Testis (tissue), 2 donors: Measurements from ENCODE around the gene NADSYN1.

Source experiments
- POLR2A ChIP-seq: fragments of 450-650 bp; IDR thresholded peaks from one replicate; pipeline ENCODE4 v1.6.1; 2017; ENCODE audit warnings: antibody characterized with exemption, mild to moderate bottlenecking, moderate library complexity
- TF ChIP-seq, protein P1 (sequence below), 3 experiments: fragments of 450-650 bp in 2 of 3; fragments of 200-600 bp in 1 of 3; sonication (generic) in 1 of 3; IDR thresholded peaks; one replicate each; pipeline ENCODE4 v1.5.1; 2016 to 2019; ENCODE audit warnings: antibody characterized with exemption in 3 of 3, mild to moderate bottlenecking in 2 of 3, moderate library complexity in 1 of 3

DNA sequence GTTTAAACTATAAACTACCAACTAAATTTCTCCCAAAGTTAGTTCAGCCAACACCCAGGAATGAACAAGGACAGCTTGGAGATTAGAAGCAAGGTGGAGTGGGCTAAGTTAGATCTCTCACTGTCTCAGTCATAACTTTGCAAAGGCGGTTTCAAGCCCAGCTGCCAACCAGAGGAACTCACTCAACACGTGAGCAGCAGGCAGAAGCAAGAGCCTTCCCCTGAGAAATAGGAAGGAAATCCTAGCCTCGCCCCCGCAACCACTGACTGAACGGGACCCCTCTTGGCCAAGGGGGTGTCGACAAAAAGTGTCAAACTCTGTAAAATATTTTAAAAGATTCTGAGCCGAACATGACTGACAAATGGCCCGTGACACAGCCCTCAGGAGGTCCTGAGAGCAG is 90.9 kb downstream of the NADSYN1 start:
- TF ChIP-seq, protein P1, sequence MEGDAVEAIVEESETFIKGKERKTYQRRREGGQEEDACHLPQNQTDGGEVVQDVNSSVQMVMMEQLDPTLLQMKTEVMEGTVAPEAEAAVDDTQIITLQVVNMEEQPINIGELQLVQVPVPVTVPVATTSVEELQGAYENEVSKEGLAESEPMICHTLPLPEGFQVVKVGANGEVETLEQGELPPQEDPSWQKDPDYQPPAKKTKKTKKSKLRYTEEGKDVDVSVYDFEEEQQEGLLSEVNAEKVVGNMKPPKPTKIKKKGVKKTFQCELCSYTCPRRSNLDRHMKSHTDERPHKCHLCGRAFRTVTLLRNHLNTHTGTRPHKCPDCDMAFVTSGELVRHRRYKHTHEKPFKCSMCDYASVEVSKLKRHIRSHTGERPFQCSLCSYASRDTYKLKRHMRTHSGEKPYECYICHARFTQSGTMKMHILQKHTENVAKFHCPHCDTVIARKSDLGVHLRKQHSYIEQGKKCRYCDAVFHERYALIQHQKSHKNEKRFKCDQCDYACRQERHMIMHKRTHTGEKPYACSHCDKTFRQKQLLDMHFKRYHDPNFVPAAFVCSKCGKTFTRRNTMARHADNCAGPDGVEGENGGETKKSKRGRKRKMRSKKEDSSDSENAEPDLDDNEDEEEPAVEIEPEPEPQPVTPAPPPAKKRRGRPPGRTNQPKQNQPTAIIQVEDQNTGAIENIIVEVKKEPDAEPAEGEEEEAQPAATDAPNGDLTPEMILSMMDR (IDR thresholded peaks at IDR 0.05): no peak
- no peak for TF ChIP-seq POLR2A
